GM10847 (cell line): Measurements from ENCODE around the gene TMEM51.

Source experiments
- POLR2A ChIP-seq: IDR thresholded peaks from 2 replicates; pipeline ENCODE4 v1.6.1; 2011; ENCODE audit not compliant: insufficient read length; ENCODE audit errors: extremely low read depth

Gene TMEM51

DNA sequence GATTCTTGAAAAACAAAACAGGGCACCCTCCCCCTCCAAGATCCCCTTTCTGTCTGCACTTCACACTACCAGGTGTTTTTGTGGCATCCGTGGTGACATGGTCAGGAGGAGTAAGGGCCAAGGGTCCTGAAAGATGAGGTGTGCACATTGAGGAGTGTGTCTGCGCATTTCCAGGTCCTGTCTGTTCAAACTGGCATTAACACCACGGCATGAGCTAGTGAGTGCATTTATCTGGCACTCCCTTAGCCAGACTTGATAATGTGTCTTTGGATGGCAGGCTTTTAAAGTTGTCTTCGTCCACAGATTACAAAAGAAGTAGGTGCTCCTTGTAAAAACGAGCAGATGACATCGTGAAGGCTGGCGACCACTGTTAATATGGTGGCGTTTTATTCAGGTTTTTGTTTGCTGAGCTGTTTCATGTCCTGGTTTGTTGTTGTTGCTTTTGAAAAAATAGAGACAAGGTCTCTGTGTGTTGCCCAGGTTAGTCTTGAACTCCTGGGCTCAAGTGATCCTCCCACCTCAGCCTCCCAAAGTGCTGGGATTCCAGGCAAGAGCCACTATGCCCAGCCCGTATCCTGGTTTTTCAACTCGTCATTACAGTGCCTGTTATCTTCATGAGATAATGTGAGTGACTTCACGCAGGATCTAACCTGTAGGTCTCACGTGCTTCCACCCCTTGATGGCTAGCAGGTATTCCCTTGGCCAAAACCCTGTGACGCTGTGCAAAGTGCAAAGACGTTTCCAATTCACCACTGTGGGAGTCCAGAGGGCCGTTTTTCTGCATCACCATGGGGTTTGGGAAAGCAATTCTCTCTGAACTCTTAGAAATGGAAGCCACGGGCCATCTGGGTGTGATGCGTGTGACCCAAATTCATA, 4.2 kb downstream of the TMEM51 start:
- TF ChIP-seq POLR2A: no peak

- no peak for TF ChIP-seq POLR2A
Observed at GRCh38 chr1:15158506-15159165, 5.1 kb downstream of the TMEM51 start.

DNA sequence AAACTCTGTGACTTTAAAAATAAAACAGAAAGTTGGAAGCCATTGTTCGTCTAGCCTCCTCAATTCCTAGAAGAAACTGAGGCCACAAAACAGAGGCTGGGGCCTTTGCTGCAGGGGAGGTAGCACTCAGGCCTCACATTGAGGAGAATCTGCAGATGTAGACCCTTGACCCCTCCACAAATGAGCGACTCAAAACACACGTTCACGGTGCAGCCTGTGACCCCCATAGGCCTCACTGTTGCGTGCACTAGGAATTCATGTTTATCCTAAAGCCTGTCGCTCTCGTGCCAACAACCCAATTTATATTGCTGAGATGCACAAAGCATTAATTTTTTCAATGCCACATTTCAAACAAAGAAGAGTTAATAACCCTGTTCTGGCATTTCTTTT, 5.6 kb downstream of the TMEM51 start:
- TF ChIP-seq POLR2A: no peak

DNA sequence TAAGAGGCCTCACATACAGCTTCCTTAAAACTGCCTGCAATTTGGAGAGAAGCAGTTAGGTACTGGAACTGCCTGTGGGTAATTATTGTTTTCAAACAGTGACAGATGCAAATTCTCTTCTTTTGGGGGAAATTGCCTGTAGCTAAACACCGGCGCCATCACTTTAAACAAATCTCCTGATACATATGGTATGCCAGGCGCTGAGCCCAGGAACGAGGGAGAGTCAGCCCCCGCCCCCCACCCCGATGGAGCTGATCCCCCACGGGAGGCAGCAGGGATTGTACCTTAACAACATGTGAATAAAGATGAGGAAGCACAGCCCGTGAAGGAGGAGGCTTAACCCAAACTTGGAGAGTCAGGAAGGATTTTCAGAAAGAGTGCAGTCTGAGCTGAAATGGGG, 7.1 kb downstream of the TMEM51 start:
- TF ChIP-seq POLR2A: no peak

DNA sequence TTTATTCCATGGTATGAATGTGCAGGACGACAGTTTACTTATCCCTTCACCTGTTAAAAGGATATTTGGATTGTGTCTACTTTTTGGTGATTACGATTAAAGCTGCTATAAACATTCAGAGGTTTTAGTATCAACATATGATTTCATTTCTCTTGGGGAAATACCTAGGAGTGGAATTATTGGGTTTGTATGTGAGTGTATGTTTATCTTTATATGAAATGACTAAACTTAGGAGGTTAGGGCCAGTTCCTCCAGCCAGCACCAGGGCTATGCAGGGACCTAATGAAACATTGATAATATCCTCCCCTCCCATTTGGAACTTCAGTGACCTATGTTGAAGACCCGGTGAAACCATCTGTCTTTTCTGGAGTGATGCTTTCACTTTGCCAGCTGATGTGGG, 13.8 kb downstream of the TMEM51 start:
- no peak for TF ChIP-seq POLR2A

GRCh38 chr1:15168479-15168878, 14.9 kb downstream of the TMEM51 start:
- no peak for TF ChIP-seq POLR2A

DNA sequence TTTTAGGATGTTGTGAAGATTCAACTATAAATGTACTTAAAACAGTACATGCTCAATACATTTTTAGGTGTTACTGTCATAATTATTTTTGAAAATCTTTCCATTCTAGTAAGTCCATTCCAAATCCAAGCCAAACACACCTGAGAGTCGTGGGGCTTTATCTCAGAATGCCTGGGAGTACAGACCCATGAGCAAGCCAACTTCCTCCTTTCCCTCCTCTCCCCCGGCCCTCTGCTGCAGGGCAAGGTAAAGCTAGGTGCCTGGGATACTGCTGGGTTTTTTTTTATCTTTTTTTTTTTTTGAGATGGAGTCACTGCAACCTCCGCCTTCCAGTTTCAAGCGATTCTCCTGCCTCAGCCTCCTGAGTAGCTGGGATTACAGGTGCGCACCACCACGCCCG, 16.5 kb downstream of the TMEM51 start:
- no peak for TF ChIP-seq POLR2A

DNA sequence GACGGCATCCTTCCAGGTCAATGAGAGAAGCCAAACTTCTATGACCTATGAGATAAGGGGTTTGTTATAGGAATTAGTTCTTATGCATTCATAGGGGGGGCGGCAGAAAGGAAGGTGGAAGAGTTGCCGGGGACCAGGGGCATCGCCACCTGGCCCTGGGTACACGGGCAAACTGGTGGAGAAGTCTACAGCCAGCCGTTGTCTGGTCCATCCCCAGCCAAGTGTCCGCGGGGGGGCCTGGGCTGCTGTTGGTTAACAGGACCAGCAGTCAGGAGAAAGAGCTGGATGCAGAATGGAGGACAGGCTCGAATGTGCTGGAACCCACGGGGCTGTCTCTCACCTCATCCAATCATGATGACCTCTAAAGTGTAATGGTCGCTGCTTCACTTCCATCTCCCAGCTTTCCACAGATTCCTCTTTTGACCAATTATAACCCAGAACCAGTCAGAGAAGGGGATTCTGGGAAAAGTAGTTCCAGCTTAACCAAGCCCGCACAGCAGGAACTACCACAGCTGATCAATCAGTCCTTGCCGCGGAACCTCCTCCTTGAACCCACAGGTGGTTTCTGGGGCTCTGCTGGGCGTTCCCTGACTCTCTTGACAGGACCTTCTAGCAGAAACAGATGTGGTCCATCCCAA, 17.8 kb downstream of the TMEM51 start:
- no peak for TF ChIP-seq POLR2A

DNA sequence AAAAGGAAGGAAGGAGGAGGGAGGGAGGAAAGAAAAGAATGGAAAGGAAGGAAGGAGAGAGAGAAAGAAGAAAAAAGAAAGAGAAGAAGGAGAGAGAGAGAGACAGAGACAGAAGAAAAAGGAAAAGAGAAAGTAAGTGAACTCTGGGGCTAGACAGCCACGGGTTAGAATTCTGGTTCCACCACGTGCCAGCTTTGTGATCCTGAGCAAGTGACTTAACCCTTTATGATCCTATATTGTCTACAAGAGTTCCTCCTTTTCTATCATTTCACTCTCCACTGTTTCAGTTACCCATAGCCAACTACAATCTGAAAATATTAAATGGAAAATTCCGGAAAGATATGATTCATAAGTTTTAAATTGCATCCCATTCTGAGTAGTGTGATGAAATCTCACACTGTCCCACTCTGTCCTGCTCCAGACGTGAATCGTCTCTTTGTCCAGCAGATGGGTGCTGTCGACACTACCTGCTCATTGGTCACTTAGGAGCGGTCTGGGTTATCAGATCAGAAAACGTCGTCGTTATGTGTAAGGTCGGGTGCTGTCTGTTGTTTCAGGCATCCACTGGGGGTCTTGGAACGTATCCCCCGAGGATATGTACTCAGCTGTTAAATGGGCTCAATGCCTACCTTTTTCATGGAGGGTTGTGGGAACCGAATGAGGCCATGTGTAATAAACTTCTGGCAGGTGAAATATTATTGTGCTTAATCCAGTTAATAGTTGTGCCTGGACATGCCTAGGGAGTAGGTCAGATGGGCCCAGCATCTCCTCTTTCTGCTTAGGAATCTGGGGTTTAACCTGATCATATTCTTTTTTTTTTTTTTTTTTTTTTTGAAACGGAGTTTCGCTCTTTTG, 19.1 kb downstream of the TMEM51 start:
- no peak for TF ChIP-seq POLR2A

- TF ChIP-seq POLR2A: no peak
Observed at GRCh38 chr1:15173863-15174614, 20.5 kb downstream of the TMEM51 start.

DNA sequence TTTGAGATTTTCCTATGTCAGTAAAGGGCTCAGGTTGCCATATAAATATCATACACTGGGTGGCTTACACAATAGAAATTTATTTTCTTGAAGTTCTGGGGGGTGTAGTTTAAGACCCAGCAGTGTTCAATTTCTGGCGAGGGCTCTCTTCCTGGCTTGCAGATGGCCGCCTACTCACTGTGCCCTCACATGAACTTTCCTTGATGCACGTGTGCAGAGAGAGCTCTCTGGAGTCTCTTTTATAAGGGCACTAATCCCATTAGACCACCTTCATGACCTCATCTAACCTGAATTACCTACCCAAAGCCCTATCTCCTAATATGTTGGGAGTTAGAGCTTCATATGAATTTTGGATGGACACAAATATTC, 21.1 kb downstream of the TMEM51 start:
- TF ChIP-seq POLR2A: no peak

DNA sequence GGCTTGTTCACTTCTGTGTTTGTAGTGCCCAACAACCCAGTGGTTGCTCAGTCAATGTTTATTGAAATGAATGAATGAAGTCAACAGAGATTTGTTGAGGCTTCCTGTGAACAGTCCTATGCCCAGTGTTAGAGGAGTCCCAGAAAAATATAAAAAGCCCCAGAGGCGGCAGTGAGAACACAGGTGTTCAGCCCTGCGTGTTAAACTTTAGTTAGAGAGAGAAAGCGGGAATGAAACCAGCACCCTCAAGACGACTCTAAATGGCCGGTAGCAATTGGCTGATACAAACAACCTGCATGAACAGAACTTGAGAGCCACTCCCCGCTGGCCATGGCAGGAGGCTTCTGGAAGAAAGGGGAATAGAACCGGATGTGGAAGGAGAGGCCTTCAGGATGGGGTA, 22.6 kb downstream of the TMEM51 start:
- TF ChIP-seq POLR2A: no peak

GRCh38 chr1:15176898-15177665, 23.5 kb downstream of the TMEM51 start:
- no peak for TF ChIP-seq POLR2A

GRCh38 chr1:15177710-15178166, 24.2 kb downstream of the TMEM51 start:
- TF ChIP-seq POLR2A: no peak
